Stimulated activated memory B cell treated with anti-CD40 and anti-IgM and Interleukin-4, amounts not matched to agents 10 μg/mL and 1 μg/mL and 100 μg/mL, for 72 hours (primary cell): ENCODE measurements around the gene BPIFB2.

Experiments used
- ATAC-seq: fragments of 150-1000 bp; cut with Tn5 transposase; 2 replicates; pipeline ENCODE4 v1.10.0; 2021
- H3K27ac Mint-ChIP-seq: one replicate; pipeline ENCODE4 v1.8.0; 2022; ENCODE audit warnings: mild to moderate bottlenecking, mixed read lengths
- H3K27me3 Mint-ChIP-seq: one replicate; pipeline ENCODE4 v1.8.0; 2022; ENCODE audit warnings: mixed read lengths
- H3K36me3 Mint-ChIP-seq: one replicate; pipeline ENCODE4 v1.8.0; 2022; ENCODE audit warnings: mixed read lengths
- H3K4me1 Mint-ChIP-seq: one replicate; pipeline ENCODE4 v1.8.0; 2022; ENCODE audit warnings: mixed read lengths
- H3K4me3 Mint-ChIP-seq: one replicate; pipeline ENCODE4 v1.8.0; 2022; ENCODE audit warnings: mild to moderate bottlenecking, moderate library complexity, mixed read lengths
- H3K9me3 Mint-ChIP-seq: one replicate; pipeline ENCODE4 v1.8.0; 2022; ENCODE audit warnings: mixed read lengths

Gene BPIFB2

GRCh38 chr20:33018169-33018931 lies 10.8 kb downstream of the BPIFB2 start:
- Mint-ChIP-seq H3K27ac (no peak overlapping the region), H3K4me3 (no peak overlapping the region), H3K36me3 (no peaks in the 10 kb centered on the region), H3K9me3 (peaks cover 2% of the 10 kb centered on the region), H3K4me1 (peaks cover 8% of the 10 kb centered on the region), H3K27me3 (peaks cover 17% of the 10 kb centered on the region)
- ATAC-seq, result no peak

GRCh38 chr20:33019465-33020277 lies 12.2 kb downstream of the BPIFB2 start:
- no peak overlapping the region for H3K27ac Mint-ChIP-seq
- no peak for ATAC-seq
- H3K9me3 Mint-ChIP-seq, result peaks cover 2% of the 10 kb centered on the region
- no peak overlapping the region for H3K4me3 Mint-ChIP-seq
- peaks cover 8% of the 10 kb centered on the region for H3K4me1 Mint-ChIP-seq
- no peaks in the 10 kb centered on the region for H3K36me3 Mint-ChIP-seq
- H3K27me3 Mint-ChIP-seq, result peaks cover 17% of the 10 kb centered on the region

GRCh38 chr20:33020278-33021161 lies 13.0 kb downstream of the BPIFB2 start:
- Mint-ChIP-seq H3K27me3 (peaks cover 8% of the 10 kb centered on the region), H3K4me1 (peaks cover 8% of the 10 kb centered on the region), H3K9me3 (peaks cover 2% of the 10 kb centered on the region), H3K4me3 (no peak overlapping the region), H3K27ac (no peak overlapping the region), H3K36me3 (no peaks in the 10 kb centered on the region)
- ATAC-seq, result no peak

DNA sequence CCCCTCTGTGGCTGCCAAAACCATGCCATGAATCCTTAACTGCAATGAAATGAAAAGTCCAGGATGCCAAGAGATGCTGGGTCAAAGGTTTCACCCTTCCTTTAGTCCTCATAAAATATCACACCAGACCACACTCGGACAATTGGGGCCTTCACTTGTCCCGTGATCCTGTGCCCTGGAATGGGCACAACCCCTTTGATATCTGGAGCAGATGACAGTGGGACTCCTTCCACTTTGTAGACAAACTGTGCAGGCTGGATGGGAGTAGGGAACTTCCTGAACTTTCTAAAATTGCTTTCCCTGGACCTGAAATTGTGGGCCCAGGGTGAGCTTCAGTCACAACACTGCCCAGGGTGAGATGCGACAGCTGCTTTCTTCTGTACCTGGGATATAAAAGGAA lies 14.4 kb downstream of the BPIFB2 start:
- ATAC-seq, result no peak
- Mint-ChIP-seq H3K36me3 (no peaks in the 10 kb centered on the region), H3K27ac (no peak overlapping the region), H3K4me1 (peaks cover 8% of the 10 kb centered on the region), H3K4me3 (no peak overlapping the region), H3K27me3 (no peaks in the 10 kb centered on the region), H3K9me3 (peaks cover 2% of the 10 kb centered on the region)

DNA sequence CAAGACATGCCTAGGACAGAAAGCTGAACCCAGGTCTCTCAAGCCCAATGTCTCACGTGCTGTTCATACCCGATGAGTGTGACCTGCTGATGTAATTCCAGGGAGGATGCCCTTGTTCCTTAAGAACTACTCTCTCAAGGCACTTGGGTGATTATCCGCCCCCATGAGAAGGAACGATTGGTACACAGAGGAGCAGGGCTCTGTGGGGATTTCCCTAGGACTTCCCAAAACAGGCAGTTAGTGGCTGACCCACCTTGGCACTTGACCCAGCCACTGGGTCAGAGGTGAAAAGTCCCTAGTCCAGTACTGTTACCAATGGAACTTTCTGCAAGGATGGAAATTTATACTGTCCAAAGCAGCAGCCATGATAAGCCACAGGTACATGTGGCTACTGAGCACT lies 14.8 kb downstream of the BPIFB2 start:
- peaks cover 2% of the 10 kb centered on the region for H3K9me3 Mint-ChIP-seq

DNA sequence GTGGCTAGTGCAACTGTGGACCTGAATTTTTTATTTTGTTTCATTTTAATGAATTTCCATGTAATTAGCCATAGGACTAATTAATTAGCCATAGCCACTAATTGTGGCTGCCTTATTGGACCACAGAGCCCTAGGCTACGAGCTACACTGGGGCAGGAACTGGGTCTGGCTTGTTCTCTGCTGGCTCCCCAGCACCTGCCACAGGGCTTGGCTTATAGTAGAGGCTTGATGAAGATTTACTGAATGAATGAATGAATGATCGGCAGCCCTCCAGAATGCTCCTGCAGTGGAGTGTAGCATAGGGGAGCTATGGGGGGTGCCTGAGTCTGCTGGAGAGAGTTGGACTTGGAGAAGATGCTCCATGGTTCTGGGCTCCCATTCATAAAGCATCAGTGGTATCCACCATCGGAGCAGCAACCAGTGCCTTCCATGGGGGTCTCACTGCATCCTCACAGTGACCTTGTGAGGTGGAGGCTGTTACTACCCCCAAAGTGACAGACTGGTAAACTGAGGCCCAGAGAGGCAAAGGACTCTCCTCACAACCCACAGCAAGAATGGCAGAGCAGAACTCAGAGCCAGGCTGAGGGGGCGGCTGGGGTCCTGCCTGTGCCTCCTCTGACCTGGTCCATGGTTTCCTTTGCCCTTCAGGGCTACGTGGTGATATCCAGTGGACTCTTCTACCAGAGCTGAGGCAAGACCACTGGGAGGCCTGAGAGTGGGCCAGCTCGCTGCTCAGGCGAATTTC lies 15.4 kb downstream of the BPIFB2 start:
- H3K36me3 Mint-ChIP-seq, result no peaks in the 10 kb centered on the region
- H3K4me1 Mint-ChIP-seq, result peaks cover 8% of the 10 kb centered on the region
- ATAC-seq, result no peak
- H3K27ac Mint-ChIP-seq, result no peak overlapping the region
- H3K4me3 Mint-ChIP-seq, result no peak overlapping the region
- no peaks in the 10 kb centered on the region for H3K27me3 Mint-ChIP-seq
- peaks cover 2% of the 10 kb centered on the region for H3K9me3 Mint-ChIP-seq

More for the DNA sequence above, 14.8 kb downstream of the BPIFB2 start:
- ATAC-seq, result no peak
- Mint-ChIP-seq H3K4me3 (no peak overlapping the region), H3K36me3 (no peaks in the 10 kb centered on the region), H3K27ac (no peak overlapping the region), H3K4me1 (peaks cover 8% of the 10 kb centered on the region), H3K27me3 (no peaks in the 10 kb centered on the region)

GRCh38 chr20:33023439-33024242 lies 16.1 kb downstream of the BPIFB2 start:
- peaks cover 8% of the 10 kb centered on the region for H3K4me1 Mint-ChIP-seq
- H3K9me3 Mint-ChIP-seq, result peaks cover 2% of the 10 kb centered on the region
- H3K27me3 Mint-ChIP-seq, result no peaks in the 10 kb centered on the region
- H3K4me3 Mint-ChIP-seq, result no peak overlapping the region
- no peaks in the 10 kb centered on the region for H3K36me3 Mint-ChIP-seq
- no peak for ATAC-seq
- no peak overlapping the region for H3K27ac Mint-ChIP-seq

GRCh38 chr20:33024243-33024560 lies 16.7 kb downstream of the BPIFB2 start:
- H3K9me3 Mint-ChIP-seq, result peaks cover 2% of the 10 kb centered on the region
- H3K4me1 Mint-ChIP-seq, result peaks cover 8% of the 10 kb centered on the region
- ATAC-seq, result no peak

DNA sequence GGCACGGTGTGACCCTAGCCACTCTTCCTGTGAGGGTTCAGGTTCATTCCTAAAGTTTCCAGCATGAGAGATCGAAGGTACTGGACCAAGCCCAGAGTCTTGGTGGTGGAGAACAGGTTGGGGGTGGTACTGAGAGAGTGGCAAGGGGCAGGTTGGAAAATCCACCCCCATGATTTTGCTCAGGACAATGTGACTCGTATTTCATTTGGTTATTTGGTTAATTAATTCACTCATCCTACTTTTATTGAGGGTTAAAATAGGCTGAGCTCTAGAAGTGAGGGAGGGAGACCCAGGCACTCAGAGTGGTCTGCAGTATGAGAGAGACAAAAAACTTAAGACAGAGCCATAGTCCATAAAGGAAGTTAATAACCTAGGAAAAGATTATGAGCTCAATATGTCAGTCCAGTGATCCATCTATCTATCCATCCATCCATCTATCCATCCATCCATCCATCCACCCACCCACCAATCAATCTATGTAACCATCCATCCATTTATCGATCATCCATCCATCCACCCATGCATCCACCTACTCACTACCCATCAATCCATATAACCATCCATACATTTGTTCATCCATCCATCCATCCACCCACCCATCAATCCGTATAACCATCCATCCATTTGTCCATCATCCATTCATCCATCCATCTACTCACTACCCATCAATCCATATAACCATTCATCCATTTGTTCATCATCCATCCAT lies 17.3 kb downstream of the BPIFB2 start:
- peaks cover 8% of the 10 kb centered on the region for H3K4me1 Mint-ChIP-seq
- no peaks in the 10 kb centered on the region for H3K36me3 Mint-ChIP-seq
- H3K4me3 Mint-ChIP-seq, result no peak overlapping the region
- ATAC-seq, result no peak
- H3K27me3 Mint-ChIP-seq, result no peaks in the 10 kb centered on the region
- no peak overlapping the region for H3K27ac Mint-ChIP-seq
- H3K9me3 Mint-ChIP-seq, result peaks cover under 1% of the 10 kb centered on the region

More at GRCh38 chr20:33024243-33024560, 16.7 kb downstream of the BPIFB2 start:
- no peak overlapping the region for H3K27ac Mint-ChIP-seq
- no peak overlapping the region for H3K4me3 Mint-ChIP-seq
- H3K27me3 Mint-ChIP-seq, result no peaks in the 10 kb centered on the region
- no peaks in the 10 kb centered on the region for H3K36me3 Mint-ChIP-seq

DNA sequence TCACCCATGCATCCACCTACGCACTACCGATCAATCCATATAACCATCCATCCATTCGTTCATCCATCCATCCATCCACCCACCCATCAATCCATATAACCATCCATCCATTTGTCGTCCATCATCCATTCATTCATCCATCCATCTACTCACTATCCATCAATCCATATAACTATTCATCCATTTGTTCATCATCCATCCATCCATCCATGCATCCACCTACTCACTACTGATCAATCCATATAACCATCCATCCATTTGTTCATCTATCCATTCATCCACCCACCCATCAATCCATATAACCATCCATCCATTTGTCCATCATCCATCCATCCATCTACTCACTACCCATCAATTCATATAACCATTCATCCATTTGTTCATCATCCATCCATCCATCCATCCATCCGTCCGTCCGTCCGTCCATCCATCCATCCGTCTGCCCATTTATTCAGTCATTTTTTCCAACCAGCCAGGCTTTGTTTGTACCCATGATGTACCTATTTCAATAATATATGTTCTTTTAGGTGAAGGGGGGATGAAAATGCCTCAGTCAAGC lies 17.9 kb downstream of the BPIFB2 start:
- peaks cover 8% of the 10 kb centered on the region for H3K4me1 Mint-ChIP-seq
- H3K36me3 Mint-ChIP-seq, result no peaks in the 10 kb centered on the region
- H3K27me3 Mint-ChIP-seq, result no peaks in the 10 kb centered on the region
- H3K27ac Mint-ChIP-seq, result no peak overlapping the region
- no peaks in the 10 kb centered on the region for H3K9me3 Mint-ChIP-seq
- no peak for ATAC-seq
- H3K4me3 Mint-ChIP-seq, result no peak overlapping the region

GRCh38 chr20:33026072-33026778 lies 18.7 kb downstream of the BPIFB2 start:
- Mint-ChIP-seq H3K36me3 (no peaks in the 10 kb centered on the region), H3K4me1 (peaks cover 5% of the 10 kb centered on the region), H3K27me3 (no peaks in the 10 kb centered on the region), H3K27ac (no peak overlapping the region), H3K4me3 (no peak overlapping the region), H3K9me3 (no peaks in the 10 kb centered on the region)
- no peak for ATAC-seq

- Mint-ChIP-seq H3K4me1 (no peaks in the 10 kb centered on the region), H3K27ac (no peak overlapping the region), H3K4me3 (no peak overlapping the region), H3K36me3 (no peaks in the 10 kb centered on the region), H3K27me3 (no peaks in the 10 kb centered on the region), H3K9me3 (no peaks in the 10 kb centered on the region)
- ATAC-seq, result no peak
Measured at GRCh38 chr20:33026779-33027759, 19.6 kb downstream of the BPIFB2 start.
